Measurements from ENCODE around the gene GPHN.

GPHN gene

GRCh38 chr14:66613344-66613743, 105.4 kb downstream of the GPHN start:
- no peak overlapping the region for H3K4me2 ChIP-seq (ENCODE audit: low read length)
- H2AFZ ChIP-seq (ENCODE audit: low read length) = no peak overlapping the region
- H3F3A ChIP-seq (ENCODE audit: insufficient read depth, low read length) = no peaks in the 10 kb centered on the region
- H3K79me2 ChIP-seq (ENCODE audit: insufficient read depth, low read length) = no peaks in the 10 kb centered on the region
- no peak overlapping the region for H3K27ac ChIP-seq (ENCODE audit: low read depth, low read length, poor library complexity, severe bottlenecking)
- H3K9me3 ChIP-seq (ENCODE audit: low read length) = no peaks in the 10 kb centered on the region
- H3K9ac ChIP-seq (ENCODE audit: low read length) = no peak overlapping the region
- peaks cover 4% of the 10 kb centered on the region for H3K4me1 ChIP-seq (ENCODE audit: insufficient read depth, low read length, severe bottlenecking)
- H3K36me3 ChIP-seq (ENCODE audit: insufficient read depth, low read length) = no peaks in the 10 kb centered on the region
- H3K4me3 ChIP-seq (ENCODE audit: low read depth, low read length, poor library complexity, severe bottlenecking) = no peak overlapping the region
- H4K20me1 ChIP-seq (ENCODE audit: insufficient read depth, low read length) = no peaks in the 10 kb centered on the region
- no peaks in the 10 kb centered on the region for H3K27me3 ChIP-seq (ENCODE audit: insufficient read depth, low read length)
- TF ChIP-seq EZH2 (IDR thresholded peaks at IDR 0.05; ENCODE audit: borderline replicate concordance, low read length) (no peak), CTCF (IDR thresholded peaks at IDR 0.05; ENCODE audit: low read length) (no peak)
- no peaks in the 10 kb centered on the region for H3K9me2 ChIP-seq (ENCODE audit: low read depth, low read length)

- Histone ChIP-seq H3K4me1 (ENCODE audit: insufficient read depth, low read length, severe bottlenecking) (no peaks in the 10 kb centered on the region), H3K4me3 (ENCODE audit: low read depth, low read length, poor library complexity, severe bottlenecking) (no peak overlapping the region), H3K9ac (ENCODE audit: low read length) (no peak overlapping the region), H3K4me2 (ENCODE audit: low read length) (no peak overlapping the region), H3K9me3 (ENCODE audit: low read length) (no peaks in the 10 kb centered on the region), H3F3A (ENCODE audit: insufficient read depth, low read length) (no peaks in the 10 kb centered on the region), H2AFZ (ENCODE audit: low read length) (no peak overlapping the region), H3K9me2 (ENCODE audit: low read depth, low read length) (no peaks in the 10 kb centered on the region), H3K27ac (ENCODE audit: low read depth, low read length, poor library complexity, severe bottlenecking) (no peak overlapping the region), H3K36me3 (ENCODE audit: insufficient read depth, low read length) (no peaks in the 10 kb centered on the region), H3K27me3 (ENCODE audit: insufficient read depth, low read length) (no peaks in the 10 kb centered on the region), H4K20me1 (ENCODE audit: insufficient read depth, low read length) (no peaks in the 10 kb centered on the region), H3K79me2 (ENCODE audit: insufficient read depth, low read length) (no peaks in the 10 kb centered on the region)
- TF ChIP-seq EZH2 (IDR thresholded peaks at IDR 0.05; ENCODE audit: borderline replicate concordance, low read length) (no peak), CTCF (IDR thresholded peaks at IDR 0.05; ENCODE audit: low read length) (no peak)
Measured at GRCh38 chr14:66619952-66620351, 112.0 kb downstream of the GPHN start.

- Histone ChIP-seq H3K27ac (ENCODE audit: low read depth, low read length, poor library complexity, severe bottlenecking) (no peak overlapping the region), H4K20me1 (ENCODE audit: insufficient read depth, low read length) (no peaks in the 10 kb centered on the region), H3K9me3 (ENCODE audit: low read length) (no peaks in the 10 kb centered on the region), H3K79me2 (ENCODE audit: insufficient read depth, low read length) (no peaks in the 10 kb centered on the region), H3K4me1 (ENCODE audit: insufficient read depth, low read length, severe bottlenecking) (no peaks in the 10 kb centered on the region), H3F3A (ENCODE audit: insufficient read depth, low read length) (no peaks in the 10 kb centered on the region), H3K36me3 (ENCODE audit: insufficient read depth, low read length) (no peaks in the 10 kb centered on the region), H2AFZ (ENCODE audit: low read length) (no peak overlapping the region), H3K9ac (ENCODE audit: low read length) (no peak overlapping the region), H3K27me3 (ENCODE audit: insufficient read depth, low read length) (no peaks in the 10 kb centered on the region), H3K4me3 (ENCODE audit: low read depth, low read length, poor library complexity, severe bottlenecking) (no peak overlapping the region), H3K9me2 (ENCODE audit: low read depth, low read length) (no peaks in the 10 kb centered on the region), H3K4me2 (ENCODE audit: low read length) (no peak overlapping the region)
- TF ChIP-seq EZH2 (IDR thresholded peaks at IDR 0.05; ENCODE audit: borderline replicate concordance, low read length) (no peak), CTCF (IDR thresholded peaks at IDR 0.05; ENCODE audit: low read length) (no peak)
Measured at GRCh38 chr14:66623838-66624237, 115.9 kb downstream of the GPHN start.
